HepG2 (cell line): ENCODE data around the gene POLRMT. TPM values are rescaled to one million over a fixed set of nuclear protein-coding genes. Genes with fewer than 3 reads are reported as not detected.
A peak's percentile ranks its signal among the peaks of the same experiment; 100 is the strongest.

ENCODE experiments used
- E2F1 ChIP-seq: sonication (generic); formaldehyde crosslinking; IDR thresholded peaks from 2 replicates; pipeline ENCODE4 v1.5.0; 2020; ENCODE audit warnings: missing genetic modification reagents
- ELK4 ChIP-seq: sonication (generic); formaldehyde crosslinking; IDR thresholded peaks from 2 replicates; pipeline ENCODE4 v1.9.0; 2021; ENCODE audit warnings: missing genetic modification reagents, borderline replicate concordance
- MED13 ChIP-seq: sonication (generic); formaldehyde crosslinking; IDR thresholded peaks from 2 replicates; pipeline ENCODE4 v1.5.0; 2020; ENCODE audit warnings: missing genetic modification reagents
- PAWR ChIP-seq: sonication (generic); formaldehyde crosslinking; IDR thresholded peaks from 2 replicates; pipeline ENCODE4 v1.4.0; 2020; ENCODE audit warnings: missing genetic modification reagents, mild to moderate bottlenecking, borderline replicate concordance
- SALL1 ChIP-seq: sonication (generic); formaldehyde crosslinking; IDR thresholded peaks from 2 replicates; pipeline ENCODE4 v1.8.0; 2022; ENCODE audit warnings: mild to moderate bottlenecking, missing genetic modification reagents
- SATB2 ChIP-seq: sonication (generic); formaldehyde crosslinking; IDR thresholded peaks from 2 replicates; pipeline ENCODE4 v1.5.0; 2020; ENCODE audit warnings: missing genetic modification reagents
- TAF15 ChIP-seq: fragments of 200-400 bp; formaldehyde crosslinking; IDR thresholded peaks from one replicate; pipeline ENCODE4 v1.6.1; 2018; ENCODE audit warnings: mild to moderate bottlenecking, low read depth, low read length; ENCODE audit not compliant: poor library complexity, severe bottlenecking
- THAP9 ChIP-seq: sonication (generic); formaldehyde crosslinking; IDR thresholded peaks from 2 replicates; pipeline ENCODE4; 2020; ENCODE audit warnings: missing genetic modification reagents, mild to moderate bottlenecking, borderline replicate concordance
- ZBTB2 ChIP-seq: sonication (generic); formaldehyde crosslinking; IDR thresholded peaks from 2 replicates; pipeline ENCODE4 v1.8.0; 2022; ENCODE audit warnings: low read depth, missing genetic modification reagents
- ZBTB26 ChIP-seq: IDR thresholded peaks from 2 replicates; pipeline ENCODE4 v1.6.1; 2016; ENCODE audit warnings: missing compliant biosample characterization, missing genetic modification reagents, borderline replicate concordance
- ZNF138 ChIP-seq: sonication (generic); formaldehyde crosslinking; IDR thresholded peaks from 2 replicates; pipeline ENCODE4 v1.5.0; 2020; ENCODE audit warnings: mild to moderate bottlenecking, low read depth, missing genetic modification reagents
- ZNF232 ChIP-seq: sonication (generic); formaldehyde crosslinking; IDR thresholded peaks from 2 replicates; pipeline ENCODE4 v1.4.0; 2020; ENCODE audit warnings: missing genetic modification reagents, borderline replicate concordance
- ZNF672 ChIP-seq: sonication (generic); formaldehyde crosslinking; IDR thresholded peaks from 2 replicates; pipeline ENCODE4 v1.8.1; 2022; ENCODE audit warnings: missing genetic modification reagents
- ZNF687 ChIP-seq: sonication (generic); formaldehyde crosslinking; IDR thresholded peaks from 2 replicates; pipeline ENCODE4 v1.5.1; 2020; ENCODE audit warnings: mild to moderate bottlenecking, missing genetic modification reagents, moderate library complexity
- ZNF891 ChIP-seq: sonication (generic); formaldehyde crosslinking; IDR thresholded peaks from 2 replicates; pipeline ENCODE4 v1.5.0; 2020; ENCODE audit warnings: mild to moderate bottlenecking, missing genetic modification reagents
- polyA plus RNA-seq, 8 experiments: library from polyadenylated mRNA; depleted of rRNA in 3 of 8; stranded (reverse) in 7 of 8; unstranded in 1 of 8; fragments of >200 nt; fragmentation: Illumina TruSeq in 4 of 8; extraction: Trizol in 4 of 8; gene quantifications; 2 replicates each; pipeline versions ENCODE4 v1.2.1 to v1.2.3, GENCODE V29; 2011 to 2016; ENCODE audit warnings: low read depth in 4 of 8, missing spikeins in 1 of 8, mixed read lengths in 1 of 8; ENCODE audit not compliant: insufficient read depth in 1 of 8
- total RNA-seq, 5 experiments: library from RNA; depleted of rRNA; stranded (reverse); fragments of >200 nt; fragmentation: Illumina TruSeq; extraction: Trizol; gene quantifications; 2 replicates each; pipeline ENCODE4 v1.2.3, GENCODE V29; 2016; ENCODE audit warnings: low read depth in 1 of 5

The POLRMT gene
- total and polyA plus RNA-seq, 2 of the 13 experiments (the other 11 are each of a cell fraction or from before 2014, with no cell fraction given): 78.0 to 101 TPM

GRCh38 chr19:591099-591958, 42.0 kb downstream of the POLRMT start (continued):
- TF ChIP-seq E2F1 (CRISPR knock-in tag) (peak; percentile 60; the same call in 1 of the 2 replicates), ZNF138 (CRISPR knock-in tag) (0 out of 2 replicates have a peak, but pooled peaks have one; percentile 55), MED13 (peak; percentile 75), ZNF687 (CRISPR knock-in tag) (peak; percentile 62), ZBTB26 (CRISPR knock-in tag) (peak; percentile 85; the same call in 1 of the 2 replicates), SATB2 (CRISPR knock-in tag) (peak; percentile 86; the same call in 1 of the 2 replicates), ZNF891 (CRISPR knock-in tag) (peak; percentile 61; the same call in 1 of the 2 replicates), TAF15 (no peak), THAP9 (CRISPR knock-in tag) (no peak), ZBTB2 (no peak), PAWR (no peak), ELK4 (peak; percentile 39; the same call in 1 of the 2 replicates), ZNF672 (CRISPR knock-in tag) (no peak), ZNF232 (CRISPR knock-in tag) (peak; percentile 98), SALL1 (CRISPR knock-in tag) (peak; percentile 87)
